Measurements from ENCODE around the gene ARL13A. TPM values are rescaled to one million over a fixed set of nuclear protein-coding genes. Genes with fewer than 3 reads are reported as not detected.

The ARL13A gene
- not detected in 2 replicates for total RNA-seq

GRCh38 chrX:100969408-100969807, at the start of gene ARL13A:
ARL13A (plus strand) TSS chrX:100969708; CDS start chrX:100973690, 3,982 bp downstream.

GRCh38 chrX:100928660-100929613, 40.6 kb upstream of the ARL13A start, which contains the start of gene XKRX:
XKRX (minus strand) TSS chrX:100928917; CDS start chrX:100928304, 613 bp downstream.

Other genes with a start within 250 kb of the ARL13A start
- 1.5 and 3.5 TPM in 2 replicates for gene SYTL4, start 237.6 kb upstream of the ARL13A start, total RNA-seq
- 18.8 and 26.4 TPM in 2 replicates for gene CSTF2, start 149.3 kb upstream of the ARL13A start, total RNA-seq
- not detected in 2 replicates for gene NOX1, start 95.3 kb upstream of the ARL13A start, total RNA-seq
- 1.1 and 1.6 TPM in 2 replicates for gene XKRX, start 40.8 kb upstream of the ARL13A start, total RNA-seq
- gene TRMT2B, start 82.4 kb downstream of the ARL13A start, total RNA-seq, result 8.6 and 9.7 TPM in 2 replicates
- 0.51 and 0.56 TPM in 2 replicates for gene TMEM35A, start 109.2 kb downstream of the ARL13A start, total RNA-seq
- gene CENPI, start 128.5 kb downstream of the ARL13A start, total RNA-seq, result 11.9 and 16.1 TPM in 2 replicates

All from airway epithelial cell (primary cell).